ENCODE measurements around the gene ABHD1.
"Not testable (repeated sequence)": the region's sequence is repeated elsewhere in the genome, so short reads cannot be mapped to it uniquely, and the experiment has no call there.

ABHD1 gene

GRCh38 chr2:27087823-27088410 is 35.7 kb upstream of the ABHD1 start:
- no peak for DNase-seq

GRCh38 chr2:27088634-27089033 is 35.0 kb upstream of the ABHD1 start:
- DNase-seq, result peak; percentile 87

GRCh38 chr2:27089111-27089954 is 34.3 kb upstream of the ABHD1 start:
- DNase-seq, result no peak

GRCh38 chr2:27091746-27092695 is 31.6 kb upstream of the ABHD1 start:
- no peak for DNase-seq

- peak; percentile 63 for DNase-seq
These were observed 30.8 kb upstream of the ABHD1 start for GRCh38 chr2:27092696-27093429.

GRCh38 chr2:27093430-27094352 is 29.9 kb upstream of the ABHD1 start:
- DNase-seq, result no peak

- DNase-seq, result no peak
These were observed 29.1 kb upstream of the ABHD1 start for GRCh38 chr2:27094353-27094984.

GRCh38 chr2:27095427-27095744 is 28.2 kb upstream of the ABHD1 start:
- DNase-seq, result no peak

- DNase-seq, result peak; percentile 84
These were observed 27.6 kb upstream of the ABHD1 start for GRCh38 chr2:27095745-27096651.

GRCh38 chr2:27096748-27097297 is 26.8 kb upstream of the ABHD1 start:
- no peak for DNase-seq

- no peak for DNase-seq
These were observed 26.3 kb upstream of the ABHD1 start for GRCh38 chr2:27097341-27097740.

GRCh38 chr2:27099334-27099955 is 24.2 kb upstream of the ABHD1 start:
- no peak for DNase-seq

- no peak for DNase-seq
These were observed 23.6 kb upstream of the ABHD1 start for GRCh38 chr2:27100036-27100435.

GRCh38 chr2:27102329-27102728 is 21.3 kb upstream of the ABHD1 start:
- no peak for DNase-seq

- no peak for DNase-seq
These were observed 17.6 kb upstream of the ABHD1 start for GRCh38 chr2:27105981-27106380.

GRCh38 chr2:27108221-27108620 is 15.4 kb upstream of the ABHD1 start:
- DNase-seq, result peak; percentile 40

- no peak for DNase-seq
These were observed 14.5 kb upstream of the ABHD1 start for GRCh38 chr2:27109083-27109482.

GRCh38 chr2:27110603-27111352 is 12.8 kb upstream of the ABHD1 start:
- not testable (repeated sequence) for DNase-seq
